ENCODE results near the gene CASK.
"Not testable (repeated sequence)": the region's sequence is repeated elsewhere in the genome, so short reads cannot be mapped to it uniquely, and the experiment has no call there.

CASK gene

GRCh38 chrX:41519468-41519867, 403.9 kb downstream of the CASK start:
- Histone ChIP-seq H3K9me3 (ENCODE audit: control insufficient read depth in 2 of 2, low read length in 2 of 2) (no peaks in the 10 kb centered on the region), H3K4me3 (ENCODE audit: low read length in 2 of 2) (no peak overlapping the region), H3K27ac (ENCODE audit: low read length) (no peak overlapping the region), H3K36me3 (ENCODE audit: control insufficient read depth in 2 of 2, insufficient read depth in 2 of 2, low read length in 2 of 2) (no peaks in the 10 kb centered on the region), H3K9ac (ENCODE audit: low read length in 2 of 2) (no peak overlapping the region), H3K27me3 (ENCODE audit: control insufficient read depth in 1 of 2, insufficient read depth in 2 of 2, low read length in 2 of 2) (peaks cover 0 to 7% of the 10 kb centered on the region in 2 donors), H3K4me1 (ENCODE audit: control insufficient read depth, insufficient read depth, low read length) (no peaks in the 10 kb centered on the region)

- H3K4me1 ChIP-seq (ENCODE audit: control insufficient read depth, insufficient read depth, low read length), result no peaks in the 10 kb centered on the region
- H3K4me3 ChIP-seq (ENCODE audit: low read length in 2 of 2), result no peak overlapping the region
- no peak overlapping the region for H3K9ac ChIP-seq (ENCODE audit: low read length in 2 of 2)
- no peaks in the 10 kb centered on the region for H3K9me3 ChIP-seq (ENCODE audit: control insufficient read depth in 2 of 2, low read length in 2 of 2)
- H3K27me3 ChIP-seq (ENCODE audit: control insufficient read depth in 1 of 2, insufficient read depth in 2 of 2, low read length in 2 of 2), result peaks cover 0 to 7% of the 10 kb centered on the region in 2 donors
- H3K36me3 ChIP-seq (ENCODE audit: control insufficient read depth in 2 of 2, insufficient read depth in 2 of 2, low read length in 2 of 2), result no peaks in the 10 kb centered on the region
- H3K27ac ChIP-seq (ENCODE audit: low read length), result no peak overlapping the region
These were observed 404.5 kb downstream of the CASK start for GRCh38 chrX:41518841-41519220.

GRCh38 chrX:41518127-41518840, 405.1 kb downstream of the CASK start:
- no peak overlapping the region for H3K27ac ChIP-seq (ENCODE audit: low read length)
- H3K4me1 ChIP-seq (ENCODE audit: control insufficient read depth, insufficient read depth, low read length), result no peaks in the 10 kb centered on the region
- no peak overlapping the region for H3K9ac ChIP-seq (ENCODE audit: low read length in 2 of 2)
- H3K27me3 ChIP-seq (ENCODE audit: control insufficient read depth in 1 of 2, insufficient read depth in 2 of 2, low read length in 2 of 2), result peaks cover 0 to 7% of the 10 kb centered on the region in 2 donors
- H3K4me3 ChIP-seq (ENCODE audit: low read length in 2 of 2), result no peak overlapping the region
- no peaks in the 10 kb centered on the region for H3K9me3 ChIP-seq (ENCODE audit: control insufficient read depth in 2 of 2, low read length in 2 of 2)
- no peaks in the 10 kb centered on the region for H3K36me3 ChIP-seq (ENCODE audit: control insufficient read depth in 2 of 2, insufficient read depth in 2 of 2, low read length in 2 of 2)

- Histone ChIP-seq H3K36me3 (ENCODE audit: control insufficient read depth in 2 of 2, insufficient read depth in 2 of 2, low read length in 2 of 2) (no peaks in the 10 kb centered on the region), H3K27ac (ENCODE audit: low read length) (no peak overlapping the region), H3K27me3 (ENCODE audit: control insufficient read depth in 1 of 2, insufficient read depth in 2 of 2, low read length in 2 of 2) (peaks cover 0 to 7% of the 10 kb centered on the region in 2 donors), H3K4me3 (ENCODE audit: low read length in 2 of 2) (no peak overlapping the region), H3K4me1 (ENCODE audit: control insufficient read depth, insufficient read depth, low read length) (no peaks in the 10 kb centered on the region), H3K9me3 (ENCODE audit: control insufficient read depth in 2 of 2, low read length in 2 of 2) (no peaks in the 10 kb centered on the region), H3K9ac (ENCODE audit: low read length in 2 of 2) (no peak overlapping the region)
These were observed 406.2 kb downstream of the CASK start for GRCh38 chrX:41516999-41517765.

GRCh38 chrX:41516456-41516855, 406.9 kb downstream of the CASK start:
- Histone ChIP-seq H3K9me3 (ENCODE audit: control insufficient read depth in 2 of 2, low read length in 2 of 2) (no peaks in the 10 kb centered on the region), H3K36me3 (ENCODE audit: control insufficient read depth in 2 of 2, insufficient read depth in 2 of 2, low read length in 2 of 2) (no peaks in the 10 kb centered on the region), H3K4me1 (ENCODE audit: control insufficient read depth, insufficient read depth, low read length) (no peaks in the 10 kb centered on the region), H3K4me3 (ENCODE audit: low read length in 2 of 2) (no peak overlapping the region), H3K9ac (ENCODE audit: low read length in 2 of 2) (no peak overlapping the region), H3K27me3 (ENCODE audit: control insufficient read depth in 1 of 2, insufficient read depth in 2 of 2, low read length in 2 of 2) (peaks cover 0 to 7% of the 10 kb centered on the region in 2 donors), H3K27ac (ENCODE audit: low read length) (no peak overlapping the region)

GRCh38 chrX:41515376-41515775, 408.0 kb downstream of the CASK start:
- no peaks in the 10 kb centered on the region for H3K36me3 ChIP-seq (ENCODE audit: control insufficient read depth in 2 of 2, insufficient read depth in 2 of 2, low read length in 2 of 2)

GRCh38 chrX:41514179-41514578, 409.2 kb downstream of the CASK start:
- Histone ChIP-seq H3K27ac (ENCODE audit: low read length) (no peak overlapping the region), H3K4me1 (ENCODE audit: control insufficient read depth, insufficient read depth, low read length) (no peaks in the 10 kb centered on the region), H3K27me3 (ENCODE audit: control insufficient read depth in 1 of 2, insufficient read depth in 2 of 2, low read length in 2 of 2) (peaks cover 0 to 7% of the 10 kb centered on the region in 2 donors), H3K4me3 (ENCODE audit: low read length in 2 of 2) (no peak overlapping the region), H3K9ac (ENCODE audit: low read length in 2 of 2) (no peak overlapping the region), H3K9me3 (ENCODE audit: control insufficient read depth in 2 of 2, low read length in 2 of 2) (no peaks in the 10 kb centered on the region), H3K36me3 (ENCODE audit: control insufficient read depth in 2 of 2, insufficient read depth in 2 of 2, low read length in 2 of 2) (no peaks in the 10 kb centered on the region)

More at GRCh38 chrX:41515376-41515775, 408.0 kb downstream of the CASK start:
- Histone ChIP-seq H3K9ac (ENCODE audit: low read length in 2 of 2) (no peak overlapping the region), H3K9me3 (ENCODE audit: control insufficient read depth in 2 of 2, low read length in 2 of 2) (no peaks in the 10 kb centered on the region), H3K4me1 (ENCODE audit: control insufficient read depth, insufficient read depth, low read length) (no peaks in the 10 kb centered on the region), H3K4me3 (ENCODE audit: low read length in 2 of 2) (no peak overlapping the region), H3K27ac (ENCODE audit: low read length) (no peak overlapping the region), H3K27me3 (ENCODE audit: control insufficient read depth in 1 of 2, insufficient read depth in 2 of 2, low read length in 2 of 2) (peaks cover 0 to 7% of the 10 kb centered on the region in 2 donors)

GRCh38 chrX:41512853-41513252, 410.5 kb downstream of the CASK start:
- H3K9ac ChIP-seq (ENCODE audit: low read length in 2 of 2); H3K27me3 ChIP-seq (ENCODE audit: control insufficient read depth in 1 of 2, insufficient read depth in 2 of 2, low read length in 2 of 2): not testable (repeated sequence)

GRCh38 chrX:41512394-41512793, 411.0 kb downstream of the CASK start:
- Histone ChIP-seq H3K36me3 (ENCODE audit: control insufficient read depth in 2 of 2, insufficient read depth in 2 of 2, low read length in 2 of 2) (no peaks in the 10 kb centered on the region), H3K4me1 (ENCODE audit: control insufficient read depth, insufficient read depth, low read length) (no peaks in the 10 kb centered on the region), H3K9ac (ENCODE audit: low read length in 2 of 2) (no peak overlapping the region), H3K9me3 (ENCODE audit: control insufficient read depth in 2 of 2, low read length in 2 of 2) (no peaks in the 10 kb centered on the region), H3K4me3 (ENCODE audit: low read length in 2 of 2) (no peak overlapping the region), H3K27me3 (ENCODE audit: control insufficient read depth in 1 of 2, insufficient read depth in 2 of 2, low read length in 2 of 2) (peaks cover 0 to 2% of the 10 kb centered on the region in 2 donors), H3K27ac (ENCODE audit: low read length) (no peak overlapping the region)

More at GRCh38 chrX:41512853-41513252, 410.5 kb downstream of the CASK start:
- H3K9me3 ChIP-seq (ENCODE audit: control insufficient read depth in 2 of 2, low read length in 2 of 2); H3K36me3 ChIP-seq (ENCODE audit: control insufficient read depth in 2 of 2, insufficient read depth in 2 of 2, low read length in 2 of 2); H3K4me3 ChIP-seq (ENCODE audit: low read length in 2 of 2); H3K4me1 ChIP-seq (ENCODE audit: control insufficient read depth, insufficient read depth, low read length); H3K27ac ChIP-seq (ENCODE audit: low read length): not testable (repeated sequence)

- Histone ChIP-seq H3K9ac (ENCODE audit: low read length in 2 of 2) (no peak overlapping the region), H3K4me1 (ENCODE audit: control insufficient read depth, insufficient read depth, low read length) (no peaks in the 10 kb centered on the region), H3K27ac (ENCODE audit: low read length) (no peak overlapping the region), H3K36me3 (ENCODE audit: control insufficient read depth in 2 of 2, insufficient read depth in 2 of 2, low read length in 2 of 2) (no peaks in the 10 kb centered on the region), H3K27me3 (ENCODE audit: control insufficient read depth in 1 of 2, insufficient read depth in 2 of 2, low read length in 2 of 2) (no peaks in the 10 kb centered on the region), H3K9me3 (ENCODE audit: control insufficient read depth in 2 of 2, low read length in 2 of 2) (no peaks in the 10 kb centered on the region), H3K4me3 (ENCODE audit: low read length in 2 of 2) (no peak overlapping the region)
These were observed 415.4 kb downstream of the CASK start for GRCh38 chrX:41507919-41508318.

GRCh38 chrX:41502004-41502403, 421.4 kb downstream of the CASK start:
- H3K4me1 ChIP-seq (ENCODE audit: control insufficient read depth, insufficient read depth, low read length), result no peaks in the 10 kb centered on the region
- H3K27me3 ChIP-seq (ENCODE audit: control insufficient read depth in 1 of 2, insufficient read depth in 2 of 2, low read length in 2 of 2), result no peaks in the 10 kb centered on the region
- H3K27ac ChIP-seq (ENCODE audit: low read length), result no peak overlapping the region
- H3K4me3 ChIP-seq (ENCODE audit: low read length in 2 of 2), result no peak overlapping the region
- no peak overlapping the region for H3K9ac ChIP-seq (ENCODE audit: low read length in 2 of 2)
- H3K9me3 ChIP-seq (ENCODE audit: control insufficient read depth in 2 of 2, low read length in 2 of 2), result peaks cover 0 to 5% of the 10 kb centered on the region in 2 donors
- no peaks in the 10 kb centered on the region for H3K36me3 ChIP-seq (ENCODE audit: control insufficient read depth in 2 of 2, insufficient read depth in 2 of 2, low read length in 2 of 2)
